Lower leg skin (tissue), 4 donors: Measurements from ENCODE around the gene FAM53A. TPM values are rescaled to one million over a fixed set of nuclear protein-coding genes. Genes with fewer than 3 reads are reported as not detected.

Experiments
- DNase-seq, 2 donors: peaks; one replicate each; pipeline ENCODE4 v3.0.0-alpha.2; 2019; ENCODE audit warnings: low spot score in 2 of 2
- H3K4me3 ChIP-seq: fragments of 200-600 bp; sonication (generic); 2 replicates; pipeline ENCODE4 v1.5.1; 2017; ENCODE audit warnings: mild to moderate bottlenecking, low read depth; ENCODE audit not compliant: poor library complexity, severe bottlenecking
- POLR2A ChIP-seq, 2 donors: fragments of 450-650 bp; IDR thresholded peaks; one replicate each; pipeline ENCODE4 v1.6.1; 2016 to 2017; ENCODE audit warnings: antibody characterized with exemption in 2 of 2, mild to moderate bottlenecking in 1 of 2, moderate library complexity in 1 of 2
- WGBS, 2 donors: methylation state at CpG; one replicate each; pipeline ENCODE4 v1.1.5; 2018; 5-methylcytosine and 5-hydroxymethylcytosine counted together
- intact Hi-C: fragments of 100-400 bp; cut with DNase I; formaldehyde crosslinking; loops from one replicate; pipeline ENCODE4 v1.15.0; 2023; ENCODE audit warnings: low total_unique reads
- total RNA-seq, 4 donors: library from RNA; depleted of rRNA; stranded (reverse); fragments of >200 nt; gene quantifications; one replicate each; pipeline ENCODE4 v1.1.0, GENCODE V29; 2016
- TF ChIP-seq, protein P1 (sequence below), 3 donors: fragments of 450-650 bp; IDR thresholded peaks; one replicate each; pipeline ENCODE4 v1.5.1; 2016; ENCODE audit warnings: antibody characterized with exemption in 3 of 3, mild to moderate bottlenecking in 3 of 3, moderate library complexity in 2 of 3

FAM53A gene
- total RNA-seq, 4 donors from 2014 or later: 1.2 to 7.5 (median 3.7) TPM

GRCh38 chr4:1660948-1661677 lies 23.0 kb downstream of the FAM53A start:
- no peak overlapping the region for H3K4me3 ChIP-seq
- WGBS, 2 donors: 86 to 90% methylated on average over 25 of the region's 25 CpGs
- TF ChIP-seq POLR2A (IDR thresholded peaks at IDR 0.05): no peak
- TF ChIP-seq, protein P1, sequence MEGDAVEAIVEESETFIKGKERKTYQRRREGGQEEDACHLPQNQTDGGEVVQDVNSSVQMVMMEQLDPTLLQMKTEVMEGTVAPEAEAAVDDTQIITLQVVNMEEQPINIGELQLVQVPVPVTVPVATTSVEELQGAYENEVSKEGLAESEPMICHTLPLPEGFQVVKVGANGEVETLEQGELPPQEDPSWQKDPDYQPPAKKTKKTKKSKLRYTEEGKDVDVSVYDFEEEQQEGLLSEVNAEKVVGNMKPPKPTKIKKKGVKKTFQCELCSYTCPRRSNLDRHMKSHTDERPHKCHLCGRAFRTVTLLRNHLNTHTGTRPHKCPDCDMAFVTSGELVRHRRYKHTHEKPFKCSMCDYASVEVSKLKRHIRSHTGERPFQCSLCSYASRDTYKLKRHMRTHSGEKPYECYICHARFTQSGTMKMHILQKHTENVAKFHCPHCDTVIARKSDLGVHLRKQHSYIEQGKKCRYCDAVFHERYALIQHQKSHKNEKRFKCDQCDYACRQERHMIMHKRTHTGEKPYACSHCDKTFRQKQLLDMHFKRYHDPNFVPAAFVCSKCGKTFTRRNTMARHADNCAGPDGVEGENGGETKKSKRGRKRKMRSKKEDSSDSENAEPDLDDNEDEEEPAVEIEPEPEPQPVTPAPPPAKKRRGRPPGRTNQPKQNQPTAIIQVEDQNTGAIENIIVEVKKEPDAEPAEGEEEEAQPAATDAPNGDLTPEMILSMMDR (IDR thresholded peaks at IDR 0.05): no peak
- no peak for DNase-seq
- intact Hi-C loops: no loop called here

DNA sequence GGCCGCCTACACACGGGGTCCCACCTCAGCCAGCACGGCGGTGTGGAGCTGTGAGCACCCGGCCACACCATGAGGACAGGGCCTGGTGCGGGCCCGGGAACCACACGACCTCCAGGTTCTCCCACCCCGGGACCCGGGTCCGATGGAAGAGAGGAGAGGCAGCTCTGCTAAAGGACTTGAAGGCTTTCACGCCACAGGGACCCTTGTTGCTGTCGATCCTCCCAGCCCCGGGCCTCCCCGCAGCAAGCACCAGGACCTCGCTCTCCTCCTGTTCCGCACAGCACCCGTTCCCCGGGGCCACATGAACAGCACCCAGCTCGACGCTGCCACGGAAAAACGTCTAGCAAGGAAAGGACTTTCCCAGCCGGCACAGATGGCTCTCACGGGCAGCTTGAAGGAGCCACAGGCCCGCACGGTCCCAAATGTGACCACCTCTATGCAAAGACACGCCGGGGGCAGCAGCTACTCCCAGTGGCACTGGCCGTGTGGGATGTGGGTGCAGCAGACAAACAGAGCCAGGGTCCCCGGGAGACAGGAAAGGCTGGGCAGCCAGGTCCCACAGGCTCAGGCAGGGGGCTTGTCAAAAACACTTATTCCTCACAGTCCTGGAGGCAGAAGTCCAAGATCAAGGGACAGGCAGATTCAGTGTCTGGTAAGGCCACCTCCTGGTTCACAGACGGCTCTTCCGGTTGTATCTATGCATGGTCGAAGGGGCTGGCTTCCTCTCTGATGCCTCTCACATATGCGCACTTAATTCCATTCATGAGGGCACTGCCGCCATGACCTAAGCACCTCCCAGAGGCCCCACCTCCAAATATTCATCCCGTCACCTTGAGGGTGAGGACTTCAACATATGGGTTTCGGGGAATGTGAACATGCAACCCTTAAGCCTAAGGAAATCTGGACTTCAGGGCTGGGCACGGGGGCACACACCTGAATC lies 24.7 kb downstream of the FAM53A start:
- no peak overlapping the region for H3K4me3 ChIP-seq
- DNase-seq: no peak
- intact Hi-C loops: no loop called here
- TF ChIP-seq POLR2A (IDR thresholded peaks at IDR 0.05): no peak
- TF ChIP-seq, protein P1 (IDR thresholded peaks at IDR 0.05): no peak
- WGBS, 2 donors: 93 to 95% methylated on average over 38 to 39 of the region's 39 CpGs

- no peak for TF ChIP-seq POLR2A (IDR thresholded peaks at IDR 0.05)
- TF ChIP-seq, protein P1 (IDR thresholded peaks at IDR 0.05): no peak
- intact Hi-C loops: no loop called here
- no peak for DNase-seq
- WGBS, 2 donors: 88 to 91% methylated on average over 11 to 12 of the region's 12 CpGs
- H3K4me3 ChIP-seq: no peak overlapping the region
These were observed 25.5 kb downstream of the FAM53A start for GRCh38 chr4:1658581-1658980.

GRCh38 chr4:1658146-1658545 lies 26.0 kb downstream of the FAM53A start:
- intact Hi-C loops: no loop called here
- 88 to 91% methylated on average over 12 of the region's 12 CpGs for WGBS, 2 donors
- no peak for TF ChIP-seq POLR2A (IDR thresholded peaks at IDR 0.05)
- TF ChIP-seq, protein P1 (IDR thresholded peaks at IDR 0.05): no peak
- H3K4me3 ChIP-seq: no peak overlapping the region
- DNase-seq: no peak

- no peak overlapping the region for H3K4me3 ChIP-seq
- no peak for TF ChIP-seq POLR2A (IDR thresholded peaks at IDR 0.05)
- TF ChIP-seq, protein P1 (IDR thresholded peaks at IDR 0.05): no peak
- intact Hi-C loops: no loop called here
- 94 to 97% methylated on average over 18 to 19 of the region's 19 CpGs for WGBS, 2 donors
- no peak for DNase-seq
These were observed 27.1 kb downstream of the FAM53A start for GRCh38 chr4:1656986-1657385.
